ENCODE measurements around the gene PRUNE2. TPM values are rescaled to one million over a fixed set of nuclear protein-coding genes. Genes with fewer than 3 reads are reported as not detected.
"Not testable (repeated sequence)": the region's sequence is repeated elsewhere in the genome, so short reads cannot be mapped to it uniquely, and the experiment has no call there.

Gene PRUNE2
- 6.7 TPM for polyA plus RNA-seq (2013)

- H3K4me3 ChIP-seq (ENCODE audit: control insufficient read depth in 1 of 7, extremely low read depth in 1 of 7, insufficient read depth in 4 of 7, low read depth in 2 of 7, low read length in 6 of 7) = peak within 1 kb of the TSS in 5 of 7 experiments; percentile 12 to 60 (median 46)
- CTCF ChIA-PET = no interaction called here
- no peaks in the 10 kb centered on the region for H3K36me3 ChIP-seq (ENCODE audit: control insufficient read depth in 4 of 4, insufficient read depth in 4 of 4, low read length in 3 of 4)
- no peak within 1 kb of the TSS for H3K27ac ChIP-seq (ENCODE audit: insufficient read depth in 1 of 2, low read depth in 1 of 2, low read length in 2 of 2, poor library complexity in 1 of 2, severe bottlenecking in 2 of 2)
- WGBS (ENCODE audit: insufficient coverage) = 2% methylated on average over 55 of the region's 79 CpGs
- peaks cover 2 to 71% (median 26%) of the 10 kb centered on the region in 5 experiments for H3K27me3 ChIP-seq (replicated peaks in 2 of 5; ENCODE audit: control insufficient read depth in 4 of 5, insufficient read depth in 5 of 5, low read length in 4 of 5)
- peaks cover 0 to 3% (median 0%) of the 10 kb centered on the region in 5 experiments for H3K9me3 ChIP-seq (ENCODE audit: control extremely low read depth in 1 of 5, control insufficient read depth in 4 of 5, insufficient read depth in 2 of 5, low read depth in 1 of 5, low read length in 4 of 5)
- peak; percentile 67 to 92 (median 88) for DNase-seq
- peaks cover 0 to 13% (median 11%) of the 10 kb centered on the region in 4 experiments for H3K4me1 ChIP-seq (ENCODE audit: control extremely low read depth in 1 of 4, control insufficient read depth in 4 of 4, insufficient read depth in 4 of 4, low read length in 3 of 4)
- POLR2A ChIA-PET = no interaction called here
Measured at GRCh38 chr9:76905791-76906646, at the start of gene PRUNE2. TSS of gene PRUNE2 (minus strand) at chr9:76906114. CDS start at chr9:76905963, 151 bp downstream.

GRCh38 chr9:76955406-76955805 lies 49.5 kb upstream of the PRUNE2 start:
- H3K4me1 ChIP-seq (ENCODE audit: control extremely low read depth in 1 of 4, control insufficient read depth in 4 of 4, insufficient read depth in 4 of 4, low read length in 3 of 4); POLR2A ChIA-PET; H3K4me3 ChIP-seq (ENCODE audit: control insufficient read depth in 1 of 7, extremely low read depth in 1 of 7, insufficient read depth in 4 of 7, low read depth in 2 of 7, low read length in 6 of 7); DNase-seq; H3K9me3 ChIP-seq (ENCODE audit: control extremely low read depth in 1 of 5, control insufficient read depth in 4 of 5, insufficient read depth in 2 of 5, low read depth in 1 of 5, low read length in 4 of 5); H3K36me3 ChIP-seq (ENCODE audit: control insufficient read depth in 4 of 4, insufficient read depth in 4 of 4, low read length in 3 of 4); CTCF ChIA-PET; H3K27ac ChIP-seq (ENCODE audit: insufficient read depth in 1 of 2, low read depth in 1 of 2, low read length in 2 of 2, poor library complexity in 1 of 2, severe bottlenecking in 2 of 2); H3K27me3 ChIP-seq (replicated peaks in 2 of 5; ENCODE audit: control insufficient read depth in 4 of 5, insufficient read depth in 5 of 5, low read length in 4 of 5): not testable (repeated sequence)
- 93% methylated on average over 3 of the region's 23 CpGs for WGBS (ENCODE audit: insufficient coverage)

- WGBS (ENCODE audit: insufficient coverage) = 100% methylated on average over 1 of the region's 4 CpGs
- Histone ChIP-seq H3K27me3 (replicated peaks in 2 of 5; ENCODE audit: control insufficient read depth in 4 of 5, insufficient read depth in 5 of 5, low read length in 4 of 5) (peaks cover 0 to 9% (median 0%) of the 10 kb centered on the region in 5 experiments), H3K36me3 (ENCODE audit: control insufficient read depth in 4 of 4, insufficient read depth in 4 of 4, low read length in 3 of 4) (no peaks in the 10 kb centered on the region), H3K4me3 (ENCODE audit: control insufficient read depth in 1 of 7, extremely low read depth in 1 of 7, insufficient read depth in 4 of 7, low read depth in 2 of 7, low read length in 6 of 7) (no peak overlapping the region), H3K9me3 (ENCODE audit: control extremely low read depth in 1 of 5, control insufficient read depth in 4 of 5, insufficient read depth in 2 of 5, low read depth in 1 of 5, low read length in 4 of 5) (peaks cover 0 to 5% (median 0%) of the 10 kb centered on the region in 5 experiments), H3K27ac (ENCODE audit: insufficient read depth in 1 of 2, low read depth in 1 of 2, low read length in 2 of 2, poor library complexity in 1 of 2, severe bottlenecking in 2 of 2) (no peak overlapping the region), H3K4me1 (ENCODE audit: control extremely low read depth in 1 of 4, control insufficient read depth in 4 of 4, insufficient read depth in 4 of 4, low read length in 3 of 4) (no peaks in the 10 kb centered on the region)
- ChIA-PET POLR2A (no interaction called here), CTCF (no interaction called here)
- no peak for DNase-seq
Measured at GRCh38 chr9:76949865-76950264, 44.0 kb upstream of the PRUNE2 start.

GRCh38 chr9:76944011-76944410 lies 38.1 kb upstream of the PRUNE2 start:
- CTCF ChIA-PET = no interaction called here
- H3K4me3 ChIP-seq (ENCODE audit: control insufficient read depth in 1 of 7, extremely low read depth in 1 of 7, insufficient read depth in 4 of 7, low read depth in 2 of 7, low read length in 6 of 7) = no peak overlapping the region
- 93% methylated on average over 2 of the region's 2 CpGs for WGBS (ENCODE audit: insufficient coverage)
- no peaks in the 10 kb centered on the region for H3K4me1 ChIP-seq (ENCODE audit: control extremely low read depth in 1 of 4, control insufficient read depth in 4 of 4, insufficient read depth in 4 of 4, low read length in 3 of 4)
- no peak overlapping the region for H3K27ac ChIP-seq (ENCODE audit: insufficient read depth in 1 of 2, low read depth in 1 of 2, low read length in 2 of 2, poor library complexity in 1 of 2, severe bottlenecking in 2 of 2)
- H3K9me3 ChIP-seq (ENCODE audit: control extremely low read depth in 1 of 5, control insufficient read depth in 4 of 5, insufficient read depth in 2 of 5, low read depth in 1 of 5, low read length in 4 of 5) = no peaks in the 10 kb centered on the region
- no peak for DNase-seq
- POLR2A ChIA-PET = no interaction called here
- H3K36me3 ChIP-seq (ENCODE audit: control insufficient read depth in 4 of 4, insufficient read depth in 4 of 4, low read length in 3 of 4) = no peaks in the 10 kb centered on the region
- H3K27me3 ChIP-seq (replicated peaks in 2 of 5; ENCODE audit: control insufficient read depth in 4 of 5, insufficient read depth in 5 of 5, low read length in 4 of 5) = peaks cover 0 to 7% (median 0%) of the 10 kb centered on the region in 5 experiments

- DNase-seq = no peak
- H3K9me3 ChIP-seq (ENCODE audit: control extremely low read depth in 1 of 5, control insufficient read depth in 4 of 5, insufficient read depth in 2 of 5, low read depth in 1 of 5, low read length in 4 of 5) = no peaks in the 10 kb centered on the region
- no peaks in the 10 kb centered on the region for H3K4me1 ChIP-seq (ENCODE audit: control extremely low read depth in 1 of 4, control insufficient read depth in 4 of 4, insufficient read depth in 4 of 4, low read length in 3 of 4)
- no peak overlapping the region for H3K27ac ChIP-seq (ENCODE audit: insufficient read depth in 1 of 2, low read depth in 1 of 2, low read length in 2 of 2, poor library complexity in 1 of 2, severe bottlenecking in 2 of 2)
- ChIA-PET CTCF (no interaction called here), POLR2A (no interaction called here)
- WGBS (ENCODE audit: insufficient coverage) = 80% methylated on average over 1 of the region's 5 CpGs
- H3K4me3 ChIP-seq (ENCODE audit: control insufficient read depth in 1 of 7, extremely low read depth in 1 of 7, insufficient read depth in 4 of 7, low read depth in 2 of 7, low read length in 6 of 7) = no peak overlapping the region
- no peaks in the 10 kb centered on the region for H3K36me3 ChIP-seq (ENCODE audit: control insufficient read depth in 4 of 4, insufficient read depth in 4 of 4, low read length in 3 of 4)
- peaks cover 0 to 7% (median 0%) of the 10 kb centered on the region in 5 experiments for H3K27me3 ChIP-seq (replicated peaks in 2 of 5; ENCODE audit: control insufficient read depth in 4 of 5, insufficient read depth in 5 of 5, low read length in 4 of 5)
Measured at GRCh38 chr9:76943054-76943453, 37.1 kb upstream of the PRUNE2 start.

GRCh38 chr9:76932757-76933156 lies 26.8 kb upstream of the PRUNE2 start:
- CTCF ChIA-PET = no interaction called here
- H3K9me3 ChIP-seq (ENCODE audit: control extremely low read depth in 1 of 5, control insufficient read depth in 4 of 5, insufficient read depth in 2 of 5, low read depth in 1 of 5, low read length in 4 of 5) = no peaks in the 10 kb centered on the region
- no peaks in the 10 kb centered on the region for H3K4me1 ChIP-seq (ENCODE audit: control extremely low read depth in 1 of 4, control insufficient read depth in 4 of 4, insufficient read depth in 4 of 4, low read length in 3 of 4)
- DNase-seq = no peak
- H3K4me3 ChIP-seq (ENCODE audit: control insufficient read depth in 1 of 7, extremely low read depth in 1 of 7, insufficient read depth in 4 of 7, low read depth in 2 of 7, low read length in 6 of 7) = no peak overlapping the region
- no peak overlapping the region for H3K27ac ChIP-seq (ENCODE audit: insufficient read depth in 1 of 2, low read depth in 1 of 2, low read length in 2 of 2, poor library complexity in 1 of 2, severe bottlenecking in 2 of 2)
- no peaks in the 10 kb centered on the region for H3K36me3 ChIP-seq (ENCODE audit: control insufficient read depth in 4 of 4, insufficient read depth in 4 of 4, low read length in 3 of 4)
- POLR2A ChIA-PET = no interaction called here
- 92% methylated on average over 2 of the region's 2 CpGs for WGBS (ENCODE audit: insufficient coverage)
- no peaks in the 10 kb centered on the region for H3K27me3 ChIP-seq (replicated peaks in 2 of 5; ENCODE audit: control insufficient read depth in 4 of 5, insufficient read depth in 5 of 5, low read length in 4 of 5)

GRCh38 chr9:76932265-76932664 lies 26.4 kb upstream of the PRUNE2 start:
- no peak overlapping the region for H3K4me3 ChIP-seq (ENCODE audit: control insufficient read depth in 1 of 7, extremely low read depth in 1 of 7, insufficient read depth in 4 of 7, low read depth in 2 of 7, low read length in 6 of 7)
- ChIA-PET CTCF (no interaction called here), POLR2A (no interaction called here)
- H3K27ac ChIP-seq (ENCODE audit: insufficient read depth in 1 of 2, low read depth in 1 of 2, low read length in 2 of 2, poor library complexity in 1 of 2, severe bottlenecking in 2 of 2) = no peak overlapping the region
- H3K9me3 ChIP-seq (ENCODE audit: control extremely low read depth in 1 of 5, control insufficient read depth in 4 of 5, insufficient read depth in 2 of 5, low read depth in 1 of 5, low read length in 4 of 5) = no peaks in the 10 kb centered on the region
- H3K36me3 ChIP-seq (ENCODE audit: control insufficient read depth in 4 of 4, insufficient read depth in 4 of 4, low read length in 3 of 4) = no peaks in the 10 kb centered on the region
- H3K27me3 ChIP-seq (replicated peaks in 2 of 5; ENCODE audit: control insufficient read depth in 4 of 5, insufficient read depth in 5 of 5, low read length in 4 of 5) = no peaks in the 10 kb centered on the region
- H3K4me1 ChIP-seq (ENCODE audit: control extremely low read depth in 1 of 4, control insufficient read depth in 4 of 4, insufficient read depth in 4 of 4, low read length in 3 of 4) = no peaks in the 10 kb centered on the region
- DNase-seq = no peak
- WGBS (ENCODE audit: insufficient coverage) = 83% methylated on average over 1 of the region's 1 CpG

All from common myeloid progenitor, CD34-positive (primary cell).